ENCODE measurements around the gene RABGAP1. TPM values are rescaled to one million over a fixed set of nuclear protein-coding genes. Genes with fewer than 3 reads are reported as not detected.

Gene RABGAP1
- polyA plus RNA-seq, 1 of the 3 experiments (the other 2 are of a cell fraction), result 20.2 TPM

DNA sequence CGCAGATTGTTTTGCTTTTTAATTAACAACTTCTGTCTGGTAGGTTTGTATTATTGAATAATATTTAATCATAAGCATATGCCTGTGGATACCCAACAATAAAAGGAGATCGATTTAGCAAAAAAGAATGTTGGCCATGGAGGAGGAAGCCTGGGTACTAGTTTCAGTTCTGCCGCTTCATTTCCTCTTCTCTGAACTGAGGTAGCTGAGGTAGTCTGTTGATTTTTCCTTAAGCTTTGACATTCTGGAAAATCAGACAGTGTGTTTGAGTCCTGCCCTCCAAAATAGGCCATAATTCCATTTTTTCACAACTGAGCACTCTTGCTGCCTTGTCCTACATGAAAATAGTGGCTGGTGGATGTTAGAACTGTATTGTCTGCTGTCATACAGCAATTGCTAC is 86.7 kb downstream of the RABGAP1 start:
- no peak overlapping the region for H3K4me2 ChIP-seq
- no peak overlapping the region for H3K27ac ChIP-seq (ENCODE audit: low read depth in 2 of 2, low read length in 1 of 2)
- ChIA-PET POLR2A (no interaction called here), CTCF (interaction anchor here (1.1 kb wide), 1 partner anchor 322 kb away, joined by 3 read pairs; no protein-coding TSS in a partner anchor)
- H4K20me1 ChIP-seq (ENCODE audit: insufficient read depth), result no peaks in the 10 kb centered on the region
- H3K9ac ChIP-seq, result no peak overlapping the region
- H3K4me1 ChIP-seq (ENCODE audit: control insufficient read depth in 1 of 2, insufficient read depth in 2 of 2, low read depth in 1 of 2, low read length in 1 of 2), result no peaks in the 10 kb centered on the region; a peak in 2 of 4 replicates
- 62% methylated on average over 3 of the region's 3 CpGs for WGBS (ENCODE audit: low lambda C conversion rate)
- H3K27me3 ChIP-seq (ENCODE audit: insufficient read depth), result no peaks in the 10 kb centered on the region
- H3K9me2 ChIP-seq, result no peaks in the 10 kb centered on the region
- TF ChIP-seq, protein P1, sequence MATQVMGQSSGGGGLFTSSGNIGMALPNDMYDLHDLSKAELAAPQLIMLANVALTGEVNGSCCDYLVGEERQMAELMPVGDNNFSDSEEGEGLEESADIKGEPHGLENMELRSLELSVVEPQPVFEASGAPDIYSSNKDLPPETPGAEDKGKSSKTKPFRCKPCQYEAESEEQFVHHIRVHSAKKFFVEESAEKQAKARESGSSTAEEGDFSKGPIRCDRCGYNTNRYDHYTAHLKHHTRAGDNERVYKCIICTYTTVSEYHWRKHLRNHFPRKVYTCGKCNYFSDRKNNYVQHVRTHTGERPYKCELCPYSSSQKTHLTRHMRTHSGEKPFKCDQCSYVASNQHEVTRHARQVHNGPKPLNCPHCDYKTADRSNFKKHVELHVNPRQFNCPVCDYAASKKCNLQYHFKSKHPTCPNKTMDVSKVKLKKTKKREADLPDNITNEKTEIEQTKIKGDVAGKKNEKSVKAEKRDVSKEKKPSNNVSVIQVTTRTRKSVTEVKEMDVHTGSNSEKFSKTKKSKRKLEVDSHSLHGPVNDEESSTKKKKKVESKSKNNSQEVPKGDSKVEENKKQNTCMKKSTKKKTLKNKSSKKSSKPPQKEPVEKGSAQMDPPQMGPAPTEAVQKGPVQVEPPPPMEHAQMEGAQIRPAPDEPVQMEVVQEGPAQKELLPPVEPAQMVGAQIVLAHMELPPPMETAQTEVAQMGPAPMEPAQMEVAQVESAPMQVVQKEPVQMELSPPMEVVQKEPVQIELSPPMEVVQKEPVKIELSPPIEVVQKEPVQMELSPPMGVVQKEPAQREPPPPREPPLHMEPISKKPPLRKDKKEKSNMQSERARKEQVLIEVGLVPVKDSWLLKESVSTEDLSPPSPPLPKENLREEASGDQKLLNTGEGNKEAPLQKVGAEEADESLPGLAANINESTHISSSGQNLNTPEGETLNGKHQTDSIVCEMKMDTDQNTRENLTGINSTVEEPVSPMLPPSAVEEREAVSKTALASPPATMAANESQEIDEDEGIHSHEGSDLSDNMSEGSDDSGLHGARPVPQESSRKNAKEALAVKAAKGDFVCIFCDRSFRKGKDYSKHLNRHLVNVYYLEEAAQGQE (IDR thresholded peaks at IDR 0.05; ENCODE audit: low read depth, low read length), result no peak
- no peak overlapping the region for H3K4me3 ChIP-seq (ENCODE audit: low read depth in 2 of 2, low read length in 1 of 2)
- H3K79me2 ChIP-seq (ENCODE audit: insufficient read depth), result no peaks in the 10 kb centered on the region; the same call in 1 of the 2 replicates
- no peaks in the 10 kb centered on the region for H3K9me3 ChIP-seq
- no peak overlapping the region for H2AFZ ChIP-seq (ENCODE audit: low read depth)
- peaks cover 39 to 57% of the 10 kb centered on the region in 2 experiments for H3K36me3 ChIP-seq (replicated peaks in 1 of 2; ENCODE audit: control insufficient read depth in 1 of 2, insufficient read depth in 2 of 2, low read length in 1 of 2)
- H3F3A ChIP-seq (replicated peaks; ENCODE audit: insufficient read depth), result no peaks in the 10 kb centered on the region
- no peak for DNase-seq

DNA sequence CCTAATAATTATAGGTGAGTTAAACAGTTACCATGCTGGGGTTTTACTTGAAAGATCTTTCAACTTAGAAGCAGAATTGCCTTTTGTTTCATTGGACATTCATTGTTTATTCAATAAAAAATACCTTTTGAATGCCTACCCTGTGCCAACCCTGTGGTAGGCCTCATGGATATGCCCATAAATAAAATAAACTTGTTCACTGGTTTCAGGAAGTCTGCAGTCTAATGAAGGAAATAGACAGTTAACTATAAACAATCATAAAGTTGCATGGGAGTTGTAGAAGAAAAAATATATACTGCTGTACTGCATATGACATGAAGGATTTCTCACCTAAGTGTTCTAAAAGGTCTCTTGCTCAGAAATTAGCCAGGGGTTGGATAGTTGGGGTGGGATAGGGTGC is 87.3 kb downstream of the RABGAP1 start:
- Histone ChIP-seq H3K27ac (ENCODE audit: low read depth in 2 of 2, low read length in 1 of 2) (no peak overlapping the region), H3K27me3 (ENCODE audit: insufficient read depth) (no peaks in the 10 kb centered on the region), H3K4me1 (ENCODE audit: control insufficient read depth in 1 of 2, insufficient read depth in 2 of 2, low read depth in 1 of 2, low read length in 1 of 2) (no peaks in the 10 kb centered on the region; a peak in 2 of 4 replicates), H3K36me3 (replicated peaks in 1 of 2; ENCODE audit: control insufficient read depth in 1 of 2, insufficient read depth in 2 of 2, low read length in 1 of 2) (peaks cover 40 to 51% of the 10 kb centered on the region in 2 experiments), H4K20me1 (ENCODE audit: insufficient read depth) (no peaks in the 10 kb centered on the region), H3K4me2 (no peak overlapping the region), H2AFZ (ENCODE audit: low read depth) (no peak overlapping the region), H3K4me3 (ENCODE audit: low read depth in 2 of 2, low read length in 1 of 2) (no peak overlapping the region), H3K9me3 (no peaks in the 10 kb centered on the region), H3K9me2 (no peaks in the 10 kb centered on the region), H3K9ac (no peak overlapping the region), H3F3A (replicated peaks; ENCODE audit: insufficient read depth) (no peaks in the 10 kb centered on the region), H3K79me2 (ENCODE audit: insufficient read depth) (no peaks in the 10 kb centered on the region; the same call in 1 of the 2 replicates)
- no peak for DNase-seq
- ChIA-PET POLR2A (no interaction called here), CTCF (no interaction called here)
- TF ChIP-seq SIN3A (IDR thresholded peaks at IDR 0.05; ENCODE audit: borderline replicate concordance, low read depth, low read length) (no peak), TAF1 (IDR thresholded peaks at IDR 0.05; ENCODE audit: borderline replicate concordance, low read depth, low read length) (no peak), FOSL2 (IDR thresholded peaks at IDR 0.05; ENCODE audit: borderline replicate concordance, low read depth) (no peak), ELF1 (IDR thresholded peaks at IDR 0.05) (no peak), NFIC (IDR thresholded peaks at IDR 0.05; ENCODE audit: borderline replicate concordance) (no peak), USF1 (IDR thresholded peaks at IDR 0.05; ENCODE audit: borderline replicate concordance, low read depth) (no peak), MEF2A (IDR thresholded peaks at IDR 0.05; ENCODE audit: borderline replicate concordance, low read depth) (no peak), SMC3 (IDR thresholded peaks at IDR 0.05; ENCODE audit: low read depth, low read length) (no peak), GATA2 (CRISPR knock-in tag; IDR thresholded peaks at IDR 0.05) (no peak), JUND (IDR thresholded peaks at IDR 0.05) (no peak), MXI1 (IDR thresholded peaks at IDR 0.05; ENCODE audit: low read depth, low read length) (no peak), RFX5 (IDR thresholded peaks at IDR 0.05; ENCODE audit: low read length) (no peak), EZH2phosphoT487 (IDR thresholded peaks at IDR 0.05; ENCODE audit: borderline replicate concordance, low read depth) (no peak), RAD21 (IDR thresholded peaks at IDR 0.05; ENCODE audit: low read length) (no peak)
- TF ChIP-seq, protein P2, sequence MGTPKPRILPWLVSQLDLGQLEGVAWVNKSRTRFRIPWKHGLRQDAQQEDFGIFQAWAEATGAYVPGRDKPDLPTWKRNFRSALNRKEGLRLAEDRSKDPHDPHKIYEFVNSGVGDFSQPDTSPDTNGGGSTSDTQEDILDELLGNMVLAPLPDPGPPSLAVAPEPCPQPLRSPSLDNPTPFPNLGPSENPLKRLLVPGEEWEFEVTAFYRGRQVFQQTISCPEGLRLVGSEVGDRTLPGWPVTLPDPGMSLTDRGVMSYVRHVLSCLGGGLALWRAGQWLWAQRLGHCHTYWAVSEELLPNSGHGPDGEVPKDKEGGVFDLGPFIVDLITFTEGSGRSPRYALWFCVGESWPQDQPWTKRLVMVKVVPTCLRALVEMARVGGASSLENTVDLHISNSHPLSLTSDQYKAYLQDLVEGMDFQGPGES (IDR thresholded peaks at IDR 0.05; ENCODE audit: low read depth, low read length), result no peak
- TF ChIP-seq, protein P3, sequence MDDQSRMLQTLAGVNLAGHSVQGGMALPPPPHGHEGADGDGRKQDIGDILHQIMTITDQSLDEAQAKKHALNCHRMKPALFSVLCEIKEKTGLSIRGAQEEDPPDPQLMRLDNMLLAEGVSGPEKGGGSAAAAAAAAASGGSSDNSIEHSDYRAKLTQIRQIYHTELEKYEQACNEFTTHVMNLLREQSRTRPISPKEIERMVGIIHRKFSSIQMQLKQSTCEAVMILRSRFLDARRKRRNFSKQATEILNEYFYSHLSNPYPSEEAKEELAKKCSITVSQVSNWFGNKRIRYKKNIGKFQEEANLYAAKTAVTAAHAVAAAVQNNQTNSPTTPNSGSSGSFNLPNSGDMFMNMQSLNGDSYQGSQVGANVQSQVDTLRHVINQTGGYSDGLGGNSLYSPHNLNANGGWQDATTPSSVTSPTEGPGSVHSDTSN (IDR thresholded peaks at IDR 0.05), result no peak
- TF ChIP-seq, protein P4, sequence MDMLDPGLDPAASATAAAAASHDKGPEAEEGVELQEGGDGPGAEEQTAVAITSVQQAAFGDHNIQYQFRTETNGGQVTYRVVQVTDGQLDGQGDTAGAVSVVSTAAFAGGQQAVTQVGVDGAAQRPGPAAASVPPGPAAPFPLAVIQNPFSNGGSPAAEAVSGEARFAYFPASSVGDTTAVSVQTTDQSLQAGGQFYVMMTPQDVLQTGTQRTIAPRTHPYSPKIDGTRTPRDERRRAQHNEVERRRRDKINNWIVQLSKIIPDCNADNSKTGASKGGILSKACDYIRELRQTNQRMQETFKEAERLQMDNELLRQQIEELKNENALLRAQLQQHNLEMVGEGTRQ (IDR thresholded peaks at IDR 0.05; ENCODE audit: borderline replicate concordance, low read depth, low read length), result no peak
- TF ChIP-seq, protein P5, sequence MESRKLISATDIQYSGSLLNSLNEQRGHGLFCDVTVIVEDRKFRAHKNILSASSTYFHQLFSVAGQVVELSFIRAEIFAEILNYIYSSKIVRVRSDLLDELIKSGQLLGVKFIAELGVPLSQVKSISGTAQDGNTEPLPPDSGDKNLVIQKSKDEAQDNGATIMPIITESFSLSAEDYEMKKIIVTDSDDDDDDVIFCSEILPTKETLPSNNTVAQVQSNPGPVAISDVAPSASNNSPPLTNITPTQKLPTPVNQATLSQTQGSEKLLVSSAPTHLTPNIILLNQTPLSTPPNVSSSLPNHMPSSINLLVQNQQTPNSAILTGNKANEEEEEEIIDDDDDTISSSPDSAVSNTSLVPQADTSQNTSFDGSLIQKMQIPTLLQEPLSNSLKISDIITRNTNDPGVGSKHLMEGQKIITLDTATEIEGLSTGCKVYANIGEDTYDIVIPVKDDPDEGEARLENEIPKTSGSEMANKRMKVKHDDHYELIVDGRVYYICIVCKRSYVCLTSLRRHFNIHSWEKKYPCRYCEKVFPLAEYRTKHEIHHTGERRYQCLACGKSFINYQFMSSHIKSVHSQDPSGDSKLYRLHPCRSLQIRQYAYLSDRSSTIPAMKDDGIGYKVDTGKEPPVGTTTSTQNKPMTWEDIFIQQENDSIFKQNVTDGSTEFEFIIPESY (IDR thresholded peaks at IDR 0.05; ENCODE audit: borderline replicate concordance, low read depth), result no peak
